Naive B cell (primary cell): ENCODE measurements around the gene EEF1G. TPM values are rescaled to one million over a fixed set of nuclear protein-coding genes. Genes with fewer than 3 reads are reported as not detected.

Source experiments
- ATAC-seq, 2 donors: fragments of 150-1000 bp; cut with Tn5 transposase; 2 replicates each; pipeline ENCODE4 v1.10.0; 2021; ENCODE audit warnings: low read depth in 2 of 2, mild to moderate bottlenecking in 2 of 2, moderate library complexity in 2 of 2
- DNase-seq: peaks from one replicate; pipeline ENCODE4 v3.0.0; 2022
- H3K27ac Mint-ChIP-seq, 6 donors: one replicate each; pipeline ENCODE4 v1.8.0; 2020 to 2022; ENCODE audit warnings: mild to moderate bottlenecking in 6 of 6, mixed read lengths in 6 of 6, moderate library complexity in 5 of 6, inconsistent platforms in 2 of 6
- H3K27me3 Mint-ChIP-seq, 3 donors: one replicate each; pipeline ENCODE4 v1.8.0; 2021 to 2022; ENCODE audit warnings: mixed read lengths in 3 of 3, mild to moderate bottlenecking in 1 of 3
- H3K36me3 Mint-ChIP-seq, 2 donors: one replicate each; pipeline ENCODE4 v1.8.0; 2020 to 2022; ENCODE audit warnings: mixed read lengths in 2 of 2, inconsistent platforms in 1 of 2, mild to moderate bottlenecking in 1 of 2
- H3K4me1 Mint-ChIP-seq, 3 donors: one replicate each; pipeline ENCODE4 v1.8.0; 2020 to 2022; ENCODE audit warnings: mixed read lengths in 3 of 3, inconsistent platforms in 1 of 3, mild to moderate bottlenecking in 1 of 3, moderate library complexity in 1 of 3
- H3K4me3 Mint-ChIP-seq, 8 donors: one replicate each; pipeline ENCODE4 v1.8.0; 2020 to 2022; ENCODE audit warnings: mild to moderate bottlenecking in 8 of 8, mixed read lengths in 8 of 8, moderate library complexity in 8 of 8, inconsistent platforms in 2 of 8
- H3K9me3 Mint-ChIP-seq, 7 donors: one replicate each; pipeline ENCODE4 v1.8.0; 2020 to 2022; ENCODE audit warnings: mixed read lengths in 7 of 7, mild to moderate bottlenecking in 5 of 7, inconsistent platforms in 2 of 7, moderate library complexity in 1 of 7
- polyA plus RNA-seq, 6 donors: library from polyadenylated mRNA; unstranded; fragments of 300-500 nt; fragmentation: Illumina TruSeq; gene quantifications; one replicate each; pipeline ENCODE4 v1.2.3, GENCODE V29; 2021; ENCODE audit warnings: low read depth in 6 of 6

Gene EEF1G
- polyA plus RNA-seq, 6 donors from 2014 or later = 1,313 to 1,862 (median 1,450) TPM

- no peak for DNase-seq
These were observed 37.4 kb upstream of the EEF1G start for GRCh38 chr11:62610814-62611704.

DNA sequence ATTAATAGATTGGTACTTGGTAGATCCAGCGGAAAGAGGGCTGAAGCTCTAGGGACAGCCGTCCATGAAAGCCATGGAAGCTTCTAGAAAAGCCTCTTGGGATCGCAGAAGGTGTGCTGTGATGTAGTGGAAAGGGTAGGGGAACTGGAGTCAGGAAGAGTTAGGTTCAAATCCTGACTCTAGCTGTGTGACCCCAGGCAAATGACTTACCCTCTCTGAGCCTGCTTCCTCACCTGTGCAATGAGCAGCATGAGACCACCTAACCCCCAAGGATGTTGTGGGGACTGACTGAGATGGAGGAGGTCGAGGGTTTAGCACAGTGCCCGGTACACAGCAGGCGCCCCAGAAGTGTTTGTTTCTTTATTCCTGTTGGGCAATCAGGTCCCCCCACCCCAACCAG, 36.7 kb upstream of the EEF1G start:
- ATAC-seq (no peak), DNase-seq (no peak)
- peaks cover 33 to 48% (median 40%) of the 10 kb centered on the region in 3 donors for H3K4me1 Mint-ChIP-seq
- H3K9me3 Mint-ChIP-seq = peaks cover 0 to 2% (median 0%) of the 10 kb centered on the region in 7 donors
- H3K4me3 Mint-ChIP-seq = peak overlapping the region; percentile 36 to 100 (median 84)
- H3K27me3 Mint-ChIP-seq = no peaks in the 10 kb centered on the region
- H3K36me3 Mint-ChIP-seq = peaks cover 5 to 7% of the 10 kb centered on the region in 2 donors
- peak overlapping the region in 4 of 6 donors; percentile 78 to 96 (median 85) for H3K27ac Mint-ChIP-seq

More at GRCh38 chr11:62610814-62611704, 37.4 kb upstream of the EEF1G start:
- Mint-ChIP-seq H3K36me3 (peaks cover 5 to 7% of the 10 kb centered on the region in 2 donors), H3K9me3 (peaks cover 0 to 2% (median 0%) of the 10 kb centered on the region in 7 donors), H3K27me3 (no peaks in the 10 kb centered on the region), H3K4me1 (peaks cover 33 to 48% (median 40%) of the 10 kb centered on the region in 3 donors), H3K27ac (peak overlapping the region in 5 of 6 donors; percentile 96 to 99 (median 99)), H3K4me3 (peak overlapping the region; percentile 95 to 100 (median 98))
- no peak for ATAC-seq

GRCh38 chr11:62608776-62609175, 35.1 kb upstream of the EEF1G start:
- DNase-seq = no peak
- Mint-ChIP-seq H3K4me3 (peak overlapping the region in 3 of 8 donors; percentile 59 to 100 (median 84)), H3K4me1 (peaks cover 29 to 49% (median 40%) of the 10 kb centered on the region in 3 donors), H3K9me3 (peaks cover 0 to 2% (median 0%) of the 10 kb centered on the region in 7 donors), H3K27ac (peak overlapping the region in 1 of 6 donors; percentile 24), H3K27me3 (no peaks in the 10 kb centered on the region), H3K36me3 (peaks cover 5 to 7% of the 10 kb centered on the region in 2 donors)
- no peak for ATAC-seq

DNA sequence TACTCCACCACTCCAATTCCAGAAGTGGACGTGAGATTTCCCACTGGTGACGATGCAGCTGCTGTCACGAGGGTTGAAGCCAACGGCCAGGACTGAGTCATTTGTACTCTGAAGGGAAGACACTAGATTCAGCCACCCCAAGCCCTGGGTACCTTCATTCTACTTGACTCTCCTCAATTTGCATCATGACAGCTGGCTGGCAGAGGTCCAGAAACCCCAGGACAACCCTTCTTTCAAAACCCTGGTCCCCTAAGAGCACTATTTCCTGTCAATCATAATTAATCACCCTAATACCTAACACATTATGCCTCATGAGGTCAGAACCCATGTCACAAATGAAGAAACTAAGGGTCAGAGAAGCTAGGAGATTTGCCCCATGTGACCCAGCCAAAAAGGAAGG, 34.0 kb upstream of the EEF1G start:
- DNase-seq (no peak), ATAC-seq (no peak)
- Mint-ChIP-seq H3K27ac (peak overlapping the region in 3 of 6 donors; percentile 24 to 64 (median 31)), H3K36me3 (peaks cover 5 to 7% of the 10 kb centered on the region in 2 donors), H3K4me1 (peaks cover 34 to 56% (median 46%) of the 10 kb centered on the region in 3 donors), H3K27me3 (no peaks in the 10 kb centered on the region), H3K4me3 (peak overlapping the region in 2 of 8 donors; percentile 34 to 50), H3K9me3 (peaks cover 0 to 2% (median 0%) of the 10 kb centered on the region in 7 donors)

- no peak overlapping the region for H3K4me3 Mint-ChIP-seq
- peaks cover 28 to 51% (median 40%) of the 10 kb centered on the region in 3 donors for H3K4me1 Mint-ChIP-seq
- peaks cover 5 to 7% of the 10 kb centered on the region in 2 donors for H3K36me3 Mint-ChIP-seq
These were observed 32.2 kb upstream of the EEF1G start for GRCh38 chr11:62605902-62606301.

GRCh38 chr11:62605467-62605866, 31.8 kb upstream of the EEF1G start:
- DNase-seq = no peak
- peaks cover 31 to 50% (median 41%) of the 10 kb centered on the region in 3 donors for H3K4me1 Mint-ChIP-seq
- H3K4me3 Mint-ChIP-seq = peak overlapping the region in 2 of 8 donors; percentile 15 to 24
- peaks cover 5 to 7% of the 10 kb centered on the region in 2 donors for H3K36me3 Mint-ChIP-seq
- H3K27me3 Mint-ChIP-seq = no peaks in the 10 kb centered on the region
- H3K9me3 Mint-ChIP-seq = no peaks in the 10 kb centered on the region
- no peak for ATAC-seq
- H3K27ac Mint-ChIP-seq = no peak overlapping the region

More at GRCh38 chr11:62605902-62606301, 32.2 kb upstream of the EEF1G start:
- H3K27ac Mint-ChIP-seq = peak overlapping the region in 1 of 6 donors; percentile 18
- ATAC-seq (no peak), DNase-seq (no peak)
- no peaks in the 10 kb centered on the region for H3K9me3 Mint-ChIP-seq
- H3K27me3 Mint-ChIP-seq = no peaks in the 10 kb centered on the region

- peaks cover 9 to 15% of the 10 kb centered on the region in 2 donors for H3K36me3 Mint-ChIP-seq
These were observed 30.9 kb upstream of the EEF1G start for GRCh38 chr11:62604460-62605120.

DNA sequence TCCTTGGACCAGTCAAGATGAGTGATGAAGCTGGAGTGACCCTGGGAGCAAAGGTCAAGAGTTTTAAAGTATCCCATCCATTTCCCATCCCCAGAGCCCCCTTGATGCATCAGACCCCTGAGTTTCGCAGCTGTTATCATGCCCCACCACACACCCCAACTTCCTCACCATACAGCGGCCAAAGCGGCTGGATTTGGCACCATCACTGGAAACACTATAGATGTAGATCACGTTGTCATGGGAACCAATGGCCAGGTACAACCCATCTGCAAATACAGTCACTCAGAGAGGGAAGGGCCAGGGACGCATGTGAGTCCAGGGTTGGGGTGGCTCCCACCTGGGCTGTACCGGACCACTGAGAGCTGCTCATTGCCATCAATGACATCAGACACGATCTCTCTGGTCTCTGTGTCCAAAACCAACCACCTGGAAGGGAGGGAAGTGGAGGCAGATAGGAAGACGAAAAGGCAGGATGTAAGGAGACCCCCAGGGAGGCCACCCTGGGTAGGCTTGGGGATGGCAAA, 30.1 kb upstream of the EEF1G start:
- no peak for ATAC-seq
- Mint-ChIP-seq H3K4me3 (peak overlapping the region in 5 of 8 donors; percentile 59 to 93 (median 78)), H3K4me1 (peaks cover 40 to 62% (median 48%) of the 10 kb centered on the region in 3 donors), H3K9me3 (peaks cover 0 to 5% (median 0%) of the 10 kb centered on the region in 7 donors), H3K27me3 (no peaks in the 10 kb centered on the region), H3K27ac (peak overlapping the region in 5 of 6 donors; percentile 35 to 76 (median 67)), H3K36me3 (peaks cover 14 to 22% of the 10 kb centered on the region in 2 donors)
- no peak for DNase-seq

More at GRCh38 chr11:62604460-62605120, 30.9 kb upstream of the EEF1G start:
- Mint-ChIP-seq H3K4me1 (peaks cover 36 to 59% (median 46%) of the 10 kb centered on the region in 3 donors), H3K27me3 (no peaks in the 10 kb centered on the region), H3K27ac (peak overlapping the region in 1 of 6 donors; percentile 54), H3K9me3 (peaks cover 0 to 4% (median 0%) of the 10 kb centered on the region in 7 donors), H3K4me3 (peak overlapping the region in 2 of 8 donors; percentile 44 to 92)
- DNase-seq = no peak
- no peak for ATAC-seq

- Mint-ChIP-seq H3K4me1 (peaks cover 45 to 64% (median 53%) of the 10 kb centered on the region in 3 donors), H3K27me3 (no peaks in the 10 kb centered on the region), H3K36me3 (peaks cover 13 to 28% of the 10 kb centered on the region in 2 donors), H3K27ac (peak overlapping the region in 3 of 6 donors; percentile 66 to 84 (median 70)), H3K9me3 (peaks cover 0 to 5% (median 0%) of the 10 kb centered on the region in 7 donors), H3K4me3 (peak overlapping the region; percentile 46 to 93 (median 74))
- ATAC-seq = no peak
- no peak for DNase-seq
These were observed 29.3 kb upstream of the EEF1G start for GRCh38 chr11:62603072-62603408.

DNA sequence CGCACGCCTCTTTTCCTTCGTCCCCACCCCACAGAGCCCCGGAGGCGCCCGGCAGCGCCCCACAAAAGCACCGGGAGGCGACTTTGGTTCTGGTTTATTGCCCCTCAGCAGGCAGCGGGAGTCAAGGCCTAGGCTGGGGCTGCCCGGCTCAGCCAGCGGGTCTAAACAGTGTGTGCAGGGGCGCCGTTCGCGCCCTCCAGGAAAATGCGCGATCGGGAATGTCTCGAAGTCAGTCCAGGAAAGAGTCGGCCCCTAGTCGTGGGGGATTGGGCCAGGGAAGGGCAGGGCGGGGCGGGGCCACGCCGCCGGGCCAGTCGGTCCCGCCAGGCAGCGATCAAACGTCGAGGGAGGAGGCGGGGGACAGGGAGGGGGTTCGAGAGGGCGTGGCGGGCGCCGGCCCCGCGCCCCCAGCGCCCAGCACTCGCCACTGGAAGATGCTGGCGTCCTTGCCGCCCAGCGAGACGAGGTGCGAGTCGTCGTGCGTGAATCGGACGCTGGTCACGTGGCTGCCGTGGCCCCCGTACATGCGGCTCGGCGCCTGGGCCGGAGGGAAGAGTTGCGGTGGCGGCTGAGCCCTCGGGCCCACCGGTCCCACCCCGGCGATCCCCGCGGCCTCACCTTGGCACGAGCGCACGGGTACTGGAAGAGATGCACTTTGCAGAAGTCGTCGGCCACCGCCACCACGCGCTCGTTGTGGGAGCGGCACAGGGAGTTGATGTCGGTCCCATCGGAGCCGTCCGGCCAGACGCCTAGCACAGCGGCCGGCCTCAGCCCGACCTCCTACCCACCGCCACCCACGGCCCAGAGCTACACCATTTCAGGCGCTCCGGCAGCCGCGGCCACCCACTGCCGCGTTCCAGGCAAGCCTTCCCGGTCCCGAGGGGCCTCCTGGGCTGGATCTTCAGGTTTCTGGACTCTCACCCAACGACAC, 28.7 kb upstream of the EEF1G start:
- H3K9me3 Mint-ChIP-seq = peaks cover 0 to 5% (median 0%) of the 10 kb centered on the region in 7 donors
- DNase-seq (no peak), ATAC-seq (no peak)

GRCh38 chr11:62601372-62602140, 27.9 kb upstream of the EEF1G start, which contains the start of gene MTA2:
Gene MTA2, minus strand, starts transcription at chr11:62601865. Its CDS starts 415 bp downstream, at chr11:62601450.
- Mint-ChIP-seq H3K4me3 (peak within 1 kb of the TSS; percentile 92 to 97 (median 94)), H3K9me3 (peaks cover 0 to 5% (median 0%) of the 10 kb centered on the region in 7 donors), H3K4me1 (peaks cover 45 to 69% (median 48%) of the 10 kb centered on the region in 3 donors), H3K27me3 (no peaks in the 10 kb centered on the region), H3K27ac (peak within 1 kb of the TSS; percentile 89 to 98 (median 97)), H3K36me3 (peaks cover 13 to 36% of the 10 kb centered on the region in 2 donors)
- ATAC-seq (peak; percentile 75 to 79), DNase-seq (peak; percentile 100)

More for the DNA sequence above, 28.7 kb upstream of the EEF1G start:
- Mint-ChIP-seq H3K27ac (peak overlapping the region; percentile 89 to 98 (median 97)), H3K4me1 (peaks cover 45 to 64% (median 51%) of the 10 kb centered on the region in 3 donors), H3K27me3 (no peaks in the 10 kb centered on the region), H3K4me3 (peak overlapping the region; percentile 92 to 97 (median 94)), H3K36me3 (peaks cover 8 to 29% of the 10 kb centered on the region in 2 donors)
